ENCODE measurements around the gene SMPD3.

GRCh38 chr16:68347605-68348004 lies 100.7 kb downstream of the SMPD3 start:
- TF ChIP-seq, protein P1, sequence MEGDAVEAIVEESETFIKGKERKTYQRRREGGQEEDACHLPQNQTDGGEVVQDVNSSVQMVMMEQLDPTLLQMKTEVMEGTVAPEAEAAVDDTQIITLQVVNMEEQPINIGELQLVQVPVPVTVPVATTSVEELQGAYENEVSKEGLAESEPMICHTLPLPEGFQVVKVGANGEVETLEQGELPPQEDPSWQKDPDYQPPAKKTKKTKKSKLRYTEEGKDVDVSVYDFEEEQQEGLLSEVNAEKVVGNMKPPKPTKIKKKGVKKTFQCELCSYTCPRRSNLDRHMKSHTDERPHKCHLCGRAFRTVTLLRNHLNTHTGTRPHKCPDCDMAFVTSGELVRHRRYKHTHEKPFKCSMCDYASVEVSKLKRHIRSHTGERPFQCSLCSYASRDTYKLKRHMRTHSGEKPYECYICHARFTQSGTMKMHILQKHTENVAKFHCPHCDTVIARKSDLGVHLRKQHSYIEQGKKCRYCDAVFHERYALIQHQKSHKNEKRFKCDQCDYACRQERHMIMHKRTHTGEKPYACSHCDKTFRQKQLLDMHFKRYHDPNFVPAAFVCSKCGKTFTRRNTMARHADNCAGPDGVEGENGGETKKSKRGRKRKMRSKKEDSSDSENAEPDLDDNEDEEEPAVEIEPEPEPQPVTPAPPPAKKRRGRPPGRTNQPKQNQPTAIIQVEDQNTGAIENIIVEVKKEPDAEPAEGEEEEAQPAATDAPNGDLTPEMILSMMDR (IDR thresholded peaks at IDR 0.05) = no peak
- TF ChIP-seq POLR2A (IDR thresholded peaks at IDR 0.05) = no peak
